CD8-positive, alpha-beta memory T cell (primary cell): Measurements from ENCODE around the gene LRRC14B. TPM values are rescaled to one million over a fixed set of nuclear protein-coding genes. Genes with fewer than 3 reads are reported as not detected.

Experiments
- CTCF ChIA-PET: fragments of 350-600 bp; sonication (Branson Sonifier 250); formaldehyde crosslinking; loops from one replicate; lab custom pipeline; 2021; ENCODE audit warnings: antibody characterized with exemption; lab: Charles Lee
- POLR2A ChIA-PET: fragments of 350-600 bp; sonication (Branson Sonifier 250); formaldehyde crosslinking; loops from one replicate; lab custom pipeline; 2021; ENCODE audit warnings: antibody characterized with exemption; lab: Charles Lee
- DNase-seq, 5 donors: peaks; one replicate each; pipeline versions ENCODE4 v3.0.0 to v3.0.0-alpha.2; 2020 to 2022; ENCODE audit warnings: mixed read lengths in 1 of 5
- H3K27ac ChIP-seq: one replicate; pipeline ENCODE4 v1.7.0; 2013; ENCODE audit warnings: low read depth, mild to moderate bottlenecking, low read length, moderate library complexity
- H3K27me3 ChIP-seq: 2 replicates; pipeline ENCODE4 v1.7.0; 2013; ENCODE audit warnings: low read length, mild to moderate bottlenecking; ENCODE audit not compliant: insufficient read depth, poor library complexity, severe bottlenecking
- H3K36me3 ChIP-seq: 2 replicates; pipeline ENCODE4 v1.7.0; 2013; ENCODE audit warnings: mild to moderate bottlenecking, low read length, moderate library complexity; ENCODE audit not compliant: insufficient read depth
- H3K4me1 ChIP-seq: 2 replicates; pipeline ENCODE4 v1.7.0; 2013; ENCODE audit warnings: mild to moderate bottlenecking, low read length, moderate library complexity; ENCODE audit not compliant: insufficient read depth
- H3K4me3 ChIP-seq: 2 replicates; pipeline ENCODE4 v1.7.0; 2013; ENCODE audit warnings: mild to moderate bottlenecking, low read length
- H3K9me3 ChIP-seq: 2 replicates; pipeline ENCODE4 v1.7.0; 2013; ENCODE audit warnings: mild to moderate bottlenecking, low read length
- H3K27ac Mint-ChIP-seq, 8 donors: one replicate each; pipeline ENCODE4 v1.8.0; 2020 to 2021; ENCODE audit warnings: mixed read lengths in 8 of 8, mild to moderate bottlenecking in 6 of 8, inconsistent platforms in 3 of 8, moderate library complexity in 3 of 8
- H3K27me3 Mint-ChIP-seq, 2 donors: one replicate each; pipeline ENCODE4 v1.8.0; 2020 to 2021; ENCODE audit warnings: mixed read lengths in 2 of 2, mild to moderate bottlenecking in 1 of 2, moderate library complexity in 1 of 2
- H3K36me3 Mint-ChIP-seq, 3 donors: one replicate each; pipeline ENCODE4 v1.8.0; 2020 to 2021; ENCODE audit warnings: mixed read lengths in 3 of 3, inconsistent platforms in 1 of 3, mild to moderate bottlenecking in 1 of 3
- H3K4me1 Mint-ChIP-seq, 3 donors: one replicate each; pipeline ENCODE4 v1.8.0; 2020 to 2021; ENCODE audit warnings: mixed read lengths in 3 of 3, inconsistent platforms in 1 of 3, mild to moderate bottlenecking in 1 of 3
- H3K4me3 Mint-ChIP-seq, 7 donors: one replicate each; pipeline ENCODE4 v1.8.0; 2020 to 2021; ENCODE audit warnings: mixed read lengths in 7 of 7, mild to moderate bottlenecking in 6 of 7, moderate library complexity in 4 of 7, inconsistent platforms in 2 of 7
- H3K9me3 Mint-ChIP-seq, 5 donors: one replicate each; pipeline ENCODE4 v1.8.0; 2020 to 2022; ENCODE audit warnings: mixed read lengths in 5 of 5, mild to moderate bottlenecking in 3 of 5, moderate library complexity in 2 of 5, inconsistent platforms in 1 of 5
- polyA plus RNA-seq: library from polyadenylated mRNA; unstranded; fragments of 300-500 nt; fragmentation: Illumina TruSeq; gene quantifications from one replicate; pipeline ENCODE4 v1.2.3, GENCODE V29; 2021
- total RNA-seq, 2 experiments: library from RNA; stranded (reverse); gene quantifications; one replicate each; pipeline ENCODE4 v1.2.3, GENCODE V29; 2021

LRRC14B gene
- total RNA-seq (not detected), polyA plus RNA-seq (not detected)

- peaks cover 5% of the 10 kb centered on the region for H3K27me3 ChIP-seq
- H3K36me3 ChIP-seq = no peaks in the 10 kb centered on the region
- peak in 2 of 5 donors; percentile 20 to 32 for DNase-seq
- ChIA-PET POLR2A (interaction anchor here (1.3 kb wide), 1 partner anchor 28 kb away, joined by 4 read pairs; no protein-coding TSS in a partner anchor), CTCF (no interaction called here)
- Mint-ChIP-seq H3K4me3 (no peak within 1 kb of the TSS), H3K9me3 (no peaks in the 10 kb centered on the region), H3K36me3 (no peaks in the 10 kb centered on the region), H3K27ac (peak within 1 kb of the TSS in 1 of 8 donors; percentile 7), H3K27me3 (peaks cover 5 to 12% of the 10 kb centered on the region in 2 donors), H3K4me1 (peaks cover 6 to 11% (median 8%) of the 10 kb centered on the region in 3 donors)
- no peak within 1 kb of the TSS for H3K4me3 ChIP-seq
- H3K4me1 ChIP-seq = peaks cover 5% of the 10 kb centered on the region
- no peak within 1 kb of the TSS for H3K27ac ChIP-seq
- H3K9me3 ChIP-seq = no peaks in the 10 kb centered on the region
Measured at GRCh38 chr5:191036-191948, at the start of gene LRRC14B. Gene LRRC14B, plus strand, starts transcription at chr5:191495. Its CDS starts 44 bp downstream, at chr5:191539.

DNA sequence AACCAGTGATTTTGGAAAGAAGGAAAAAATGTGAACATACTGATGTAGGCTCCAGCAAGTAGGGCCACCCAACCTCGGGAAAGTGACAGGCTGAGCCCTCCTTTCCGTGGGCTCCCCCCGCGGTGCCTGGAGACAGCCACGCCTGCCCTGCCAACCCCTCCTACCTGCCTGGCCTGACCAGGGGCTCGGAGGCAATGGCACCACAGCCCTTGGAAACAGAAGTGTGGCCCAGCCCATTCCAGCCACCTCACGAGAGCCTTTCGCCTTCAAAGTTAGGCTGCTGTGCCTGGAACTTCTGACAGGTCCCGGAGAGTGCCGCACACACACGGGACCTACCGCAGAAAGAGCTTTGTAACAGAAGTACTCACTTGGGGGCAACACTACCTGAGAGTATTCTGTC, 49.5 kb upstream of the LRRC14B start:
- Histone ChIP-seq H3K36me3 (no peaks in the 10 kb centered on the region), H3K27ac (no peak overlapping the region), H3K9me3 (no peaks in the 10 kb centered on the region), H3K4me3 (no peak overlapping the region), H3K4me1 (no peaks in the 10 kb centered on the region), H3K27me3 (no peaks in the 10 kb centered on the region)
- DNase-seq = no peak
- POLR2A ChIA-PET = no interaction called here
- CTCF ChIA-PET = no interaction called here
- Mint-ChIP-seq H3K27me3 (peaks cover 10 to 13% of the 10 kb centered on the region in 2 donors), H3K4me3 (no peak overlapping the region), H3K36me3 (no peaks in the 10 kb centered on the region), H3K4me1 (no peaks in the 10 kb centered on the region), H3K27ac (no peak overlapping the region), H3K9me3 (peaks cover under 1 to 11% (median 6%) of the 10 kb centered on the region in 5 donors)

- POLR2A ChIA-PET = no interaction called here
- H3K27ac Mint-ChIP-seq = peak overlapping the region in 1 of 8 donors; percentile 55
- H3K36me3 Mint-ChIP-seq = peaks cover 0 to 3% (median 0%) of the 10 kb centered on the region in 3 donors
Measured at GRCh38 chr5:142246-142810, 49.0 kb upstream of the LRRC14B start.

GRCh38 chr5:143041-143440, 48.3 kb upstream of the LRRC14B start:
- Mint-ChIP-seq H3K4me1 (no peaks in the 10 kb centered on the region), H3K27ac (no peak overlapping the region), H3K27me3 (peaks cover 11 to 22% of the 10 kb centered on the region in 2 donors), H3K9me3 (peaks cover 13 to 24% (median 19%) of the 10 kb centered on the region in 5 donors), H3K4me3 (no peak overlapping the region), H3K36me3 (peaks cover 0 to 10% (median 0%) of the 10 kb centered on the region in 3 donors)
- no peak overlapping the region for H3K4me3 ChIP-seq
- H3K27ac ChIP-seq = no peak overlapping the region
- no peaks in the 10 kb centered on the region for H3K36me3 ChIP-seq
- ChIA-PET CTCF (no interaction called here), POLR2A (no interaction called here)
- H3K27me3 ChIP-seq = no peaks in the 10 kb centered on the region
- peaks cover 9% of the 10 kb centered on the region for H3K9me3 ChIP-seq
- DNase-seq = no peak
- H3K4me1 ChIP-seq = no peaks in the 10 kb centered on the region

More at GRCh38 chr5:142246-142810, 49.0 kb upstream of the LRRC14B start:
- CTCF ChIA-PET = no interaction called here
- Mint-ChIP-seq H3K4me1 (no peaks in the 10 kb centered on the region), H3K9me3 (peaks cover 6 to 16% (median 12%) of the 10 kb centered on the region in 5 donors), H3K27me3 (peaks cover 10 to 15% of the 10 kb centered on the region in 2 donors), H3K4me3 (no peak overlapping the region)
- Histone ChIP-seq H3K9me3 (peaks cover 3% of the 10 kb centered on the region), H3K4me1 (no peaks in the 10 kb centered on the region), H3K27ac (no peak overlapping the region), H3K36me3 (no peaks in the 10 kb centered on the region), H3K27me3 (no peaks in the 10 kb centered on the region), H3K4me3 (no peak overlapping the region)
- DNase-seq = no peak

GRCh38 chr5:144941-145340, 46.4 kb upstream of the LRRC14B start:
- Histone ChIP-seq H3K27ac (no peak overlapping the region), H3K27me3 (no peaks in the 10 kb centered on the region), H3K4me1 (no peaks in the 10 kb centered on the region), H3K4me3 (no peak overlapping the region), H3K9me3 (peaks cover 9% of the 10 kb centered on the region), H3K36me3 (no peaks in the 10 kb centered on the region)
- H3K9me3 Mint-ChIP-seq = peaks cover 13 to 32% (median 30%) of the 10 kb centered on the region in 5 donors
- no peak overlapping the region for H3K4me3 Mint-ChIP-seq
- CTCF ChIA-PET = no interaction called here
- DNase-seq = no peak
- POLR2A ChIA-PET = no interaction called here
- no peaks in the 10 kb centered on the region for H3K4me1 Mint-ChIP-seq
- peaks cover 12 to 24% of the 10 kb centered on the region in 2 donors for H3K27me3 Mint-ChIP-seq
- peaks cover 0 to 11% (median 1%) of the 10 kb centered on the region in 3 donors for H3K36me3 Mint-ChIP-seq
- H3K27ac Mint-ChIP-seq = no peak overlapping the region

DNA sequence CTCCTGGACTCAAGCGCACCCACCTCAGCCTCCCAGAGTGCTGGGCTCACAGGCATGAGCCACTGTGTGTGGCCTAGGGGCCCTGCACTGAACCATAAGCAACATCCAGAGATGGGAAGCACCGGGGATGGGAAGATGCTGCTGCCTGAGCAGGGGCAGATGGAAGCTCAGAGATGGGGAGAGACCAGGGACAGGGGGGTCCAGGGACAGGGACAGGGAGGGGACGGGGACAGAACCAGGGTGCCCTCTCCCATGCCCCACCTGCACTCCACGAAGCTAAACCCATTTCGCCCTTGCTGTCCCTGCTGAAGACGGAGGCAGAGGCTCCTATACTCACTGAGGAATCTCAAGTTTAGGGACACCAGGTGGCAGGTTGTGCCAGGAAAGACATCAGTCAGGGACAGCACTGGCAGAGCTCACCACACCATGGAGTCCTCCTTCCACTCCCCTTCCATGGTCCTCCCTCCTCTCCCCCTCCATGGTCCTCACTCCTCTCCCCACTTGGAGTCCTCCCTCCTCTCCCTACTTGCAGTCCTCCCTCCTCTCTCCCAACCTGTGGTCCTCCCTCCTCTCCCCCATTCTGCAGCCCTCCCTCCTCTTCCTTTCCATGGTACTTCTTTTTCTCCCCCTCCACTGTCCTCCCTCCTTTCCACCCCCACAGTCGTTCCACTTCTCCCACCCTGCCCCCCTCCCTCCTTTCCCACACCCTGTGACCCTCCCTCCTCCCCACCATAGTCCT, 45.5 kb upstream of the LRRC14B start:
- peaks cover 12 to 24% of the 10 kb centered on the region in 2 donors for H3K27me3 Mint-ChIP-seq
- no peak overlapping the region for H3K27ac Mint-ChIP-seq
- peaks cover 13 to 32% (median 30%) of the 10 kb centered on the region in 5 donors for H3K9me3 Mint-ChIP-seq
- peaks cover 0 to 11% (median 1%) of the 10 kb centered on the region in 3 donors for H3K36me3 Mint-ChIP-seq
- no peak overlapping the region for H3K4me3 Mint-ChIP-seq
- no peaks in the 10 kb centered on the region for H3K4me1 ChIP-seq
- no peak for DNase-seq
- H3K27me3 ChIP-seq = no peaks in the 10 kb centered on the region
- no peaks in the 10 kb centered on the region for H3K4me1 Mint-ChIP-seq
- no peak overlapping the region for H3K4me3 ChIP-seq
- ChIA-PET CTCF (no interaction called here), POLR2A (no interaction called here)
- no peaks in the 10 kb centered on the region for H3K36me3 ChIP-seq
- no peak overlapping the region for H3K27ac ChIP-seq
- peaks cover 9% of the 10 kb centered on the region for H3K9me3 ChIP-seq

- peaks cover 13 to 32% (median 30%) of the 10 kb centered on the region in 5 donors for H3K9me3 Mint-ChIP-seq
- POLR2A ChIA-PET = no interaction called here
- CTCF ChIA-PET = no interaction called here
- Histone ChIP-seq H3K27ac (no peak overlapping the region), H3K36me3 (no peaks in the 10 kb centered on the region), H3K27me3 (no peaks in the 10 kb centered on the region), H3K9me3 (peaks cover 9% of the 10 kb centered on the region), H3K4me1 (no peaks in the 10 kb centered on the region), H3K4me3 (no peak overlapping the region)
- no peak overlapping the region for H3K4me3 Mint-ChIP-seq
- H3K27me3 Mint-ChIP-seq = peaks cover 12 to 18% of the 10 kb centered on the region in 2 donors
- H3K36me3 Mint-ChIP-seq = peaks cover 0 to 11% (median 1%) of the 10 kb centered on the region in 3 donors
- H3K4me1 Mint-ChIP-seq = no peaks in the 10 kb centered on the region
- no peak for DNase-seq
- no peak overlapping the region for H3K27ac Mint-ChIP-seq
Measured at GRCh38 chr5:147751-148150, 43.5 kb upstream of the LRRC14B start.
